ENCODE results near the gene NLN. TPM values are rescaled to one million over a fixed set of nuclear protein-coding genes. Genes with fewer than 3 reads are reported as not detected.
"Not testable (repeated sequence)": the region's sequence is repeated elsewhere in the genome, so short reads cannot be mapped to it uniquely, and the experiment has no call there.

The NLN gene
- polyA plus RNA-seq, 1 experiment, result 15.4 TPM

DNA sequence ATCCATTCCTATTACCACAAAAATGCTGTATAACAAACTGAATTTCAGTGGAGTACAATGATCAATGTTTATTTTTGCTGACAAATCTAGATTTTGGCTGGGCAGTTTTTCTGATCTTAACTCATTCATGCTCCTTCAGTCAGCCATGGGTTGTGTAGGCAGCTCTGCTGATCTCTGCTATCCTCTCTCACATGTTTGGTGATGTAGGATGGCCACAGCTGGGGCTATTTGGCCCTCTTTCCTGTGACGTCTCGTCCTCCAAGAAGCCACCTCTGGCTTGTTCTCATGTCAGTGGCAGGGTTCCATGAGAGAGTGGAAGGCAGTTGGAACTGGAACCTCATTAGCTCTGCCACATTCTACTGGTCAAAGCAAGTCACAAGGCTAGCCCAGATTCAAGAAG lies 8.9 kb downstream of the NLN start:
- POLR2A ChIA-PET, result no interaction called here
- no peaks in the 10 kb centered on the region for H3K36me3 ChIP-seq (ENCODE audit: control insufficient read depth, insufficient read depth, low read length)
- H3K4me3 ChIP-seq (ENCODE audit: low read depth, low read length), result no peak overlapping the region
- TF ChIP-seq, protein P1, sequence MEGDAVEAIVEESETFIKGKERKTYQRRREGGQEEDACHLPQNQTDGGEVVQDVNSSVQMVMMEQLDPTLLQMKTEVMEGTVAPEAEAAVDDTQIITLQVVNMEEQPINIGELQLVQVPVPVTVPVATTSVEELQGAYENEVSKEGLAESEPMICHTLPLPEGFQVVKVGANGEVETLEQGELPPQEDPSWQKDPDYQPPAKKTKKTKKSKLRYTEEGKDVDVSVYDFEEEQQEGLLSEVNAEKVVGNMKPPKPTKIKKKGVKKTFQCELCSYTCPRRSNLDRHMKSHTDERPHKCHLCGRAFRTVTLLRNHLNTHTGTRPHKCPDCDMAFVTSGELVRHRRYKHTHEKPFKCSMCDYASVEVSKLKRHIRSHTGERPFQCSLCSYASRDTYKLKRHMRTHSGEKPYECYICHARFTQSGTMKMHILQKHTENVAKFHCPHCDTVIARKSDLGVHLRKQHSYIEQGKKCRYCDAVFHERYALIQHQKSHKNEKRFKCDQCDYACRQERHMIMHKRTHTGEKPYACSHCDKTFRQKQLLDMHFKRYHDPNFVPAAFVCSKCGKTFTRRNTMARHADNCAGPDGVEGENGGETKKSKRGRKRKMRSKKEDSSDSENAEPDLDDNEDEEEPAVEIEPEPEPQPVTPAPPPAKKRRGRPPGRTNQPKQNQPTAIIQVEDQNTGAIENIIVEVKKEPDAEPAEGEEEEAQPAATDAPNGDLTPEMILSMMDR (IDR thresholded peaks at IDR 0.05; ENCODE audit: insufficient read depth, low read depth, low read length), result no peak
- no peaks in the 10 kb centered on the region for H3K27me3 ChIP-seq (ENCODE audit: control insufficient read depth, insufficient read depth, low read length)
- no peak for DNase-seq (ENCODE audit: low read depth)
- CTCF ChIA-PET, result no interaction called here

DNA sequence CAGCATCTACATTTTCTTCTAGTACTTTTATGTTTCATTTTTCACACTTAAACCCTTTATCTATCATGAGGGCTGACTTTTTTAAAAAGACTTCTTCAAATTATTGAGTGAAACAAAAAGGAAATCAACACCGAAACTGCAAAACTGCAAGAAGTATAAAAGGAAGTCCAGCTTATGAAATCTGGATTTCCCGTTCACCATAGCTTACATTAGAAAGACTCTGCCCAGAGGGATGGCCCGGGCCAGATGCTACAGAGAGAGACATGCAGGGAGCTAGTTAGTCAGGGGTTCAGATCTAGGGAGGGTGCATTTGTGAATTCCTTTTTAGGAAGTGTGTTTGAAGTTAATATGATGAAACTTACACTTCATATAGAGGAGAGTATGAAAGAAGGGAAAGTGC lies 10.0 kb downstream of the NLN start:
- H3K27me3 ChIP-seq (ENCODE audit: control insufficient read depth, insufficient read depth, low read length); DNase-seq (ENCODE audit: low read depth); CTCF ChIA-PET; POLR2A ChIA-PET; H3K4me3 ChIP-seq (ENCODE audit: low read depth, low read length); H3K36me3 ChIP-seq (ENCODE audit: control insufficient read depth, insufficient read depth, low read length): not testable (repeated sequence)

DNA sequence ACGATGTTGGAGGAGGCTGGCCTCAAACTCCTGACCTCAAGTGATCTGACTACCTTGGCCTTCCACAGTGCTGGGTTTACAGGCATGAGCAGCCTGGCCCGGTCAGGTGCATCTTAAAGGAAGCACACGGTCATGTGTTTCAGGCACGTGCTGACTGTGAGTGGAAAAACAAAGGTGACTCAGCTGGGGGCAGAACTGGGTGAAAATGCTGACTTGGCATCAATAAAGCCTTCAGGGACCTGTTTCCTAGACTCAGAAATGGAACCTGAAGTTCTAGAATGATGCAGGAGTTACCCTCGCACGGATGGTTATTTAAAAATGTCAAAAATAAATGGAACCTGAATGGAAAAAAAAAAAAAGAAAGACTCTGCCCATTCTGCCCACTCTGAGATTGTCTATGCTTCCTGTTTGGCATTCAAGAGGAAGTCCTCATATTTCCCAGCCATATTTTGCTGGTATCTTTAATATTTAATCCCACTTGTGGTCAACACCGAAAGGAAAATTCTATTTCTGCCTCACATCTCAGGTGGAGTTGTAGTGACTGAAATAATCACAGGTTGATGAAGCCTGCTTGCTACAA lies 12.3 kb downstream of the NLN start:
- DNase-seq (ENCODE audit: low read depth); CTCF ChIA-PET; POLR2A ChIA-PET; H3K27me3 ChIP-seq (ENCODE audit: control insufficient read depth, insufficient read depth, low read length); H3K4me3 ChIP-seq (ENCODE audit: low read depth, low read length); H3K36me3 ChIP-seq (ENCODE audit: control insufficient read depth, insufficient read depth, low read length): not testable (repeated sequence)

DNA sequence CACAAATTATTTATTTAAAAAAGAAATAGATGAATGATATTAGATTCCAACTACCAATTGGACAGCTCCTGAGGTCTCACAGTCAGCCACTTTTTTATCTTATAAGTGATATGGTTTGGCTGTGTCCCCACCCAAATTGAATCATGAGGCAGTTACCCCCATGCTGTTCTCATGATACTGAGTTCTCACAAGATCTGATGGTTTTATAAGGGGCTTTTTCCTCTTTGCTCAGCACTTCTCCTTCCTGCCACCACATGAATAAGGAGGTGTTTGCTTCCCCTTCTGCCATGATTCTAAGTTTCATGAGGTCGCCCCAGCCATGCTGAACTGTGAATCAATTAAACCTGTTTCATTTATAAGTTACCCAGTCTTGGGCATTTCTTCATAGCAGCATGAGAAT lies 12.9 kb downstream of the NLN start:
- no peak for DNase-seq (ENCODE audit: low read depth)
- CTCF ChIA-PET, result no interaction called here
- Histone ChIP-seq H3K27me3 (ENCODE audit: control insufficient read depth, insufficient read depth, low read length) (no peaks in the 10 kb centered on the region), H3K4me3 (ENCODE audit: low read depth, low read length) (no peak overlapping the region), H3K36me3 (ENCODE audit: control insufficient read depth, insufficient read depth, low read length) (no peaks in the 10 kb centered on the region)
- POLR2A ChIA-PET, result no interaction called here
- TF ChIP-seq, protein P1 (IDR thresholded peaks at IDR 0.05; ENCODE audit: insufficient read depth, low read depth, low read length), result no peak

DNA sequence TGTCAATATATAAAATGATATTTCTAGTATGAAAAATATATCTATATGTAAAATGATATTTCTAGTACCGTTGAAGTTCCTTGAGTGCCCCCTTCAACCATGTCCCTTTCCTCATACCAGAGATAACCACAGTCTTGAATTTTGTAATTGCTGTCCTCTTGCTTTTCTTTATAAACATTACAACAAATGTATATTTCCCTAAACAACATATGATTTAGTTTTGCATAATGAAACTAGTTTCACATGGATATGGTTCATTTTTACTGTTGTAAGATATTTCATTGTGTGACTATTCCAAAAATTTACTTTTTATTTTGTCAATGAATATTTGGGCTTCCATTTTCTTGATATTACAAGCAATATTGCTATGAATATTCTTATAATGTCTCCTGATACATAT lies 14.0 kb downstream of the NLN start:
- Histone ChIP-seq H3K27me3 (ENCODE audit: control insufficient read depth, insufficient read depth, low read length) (no peaks in the 10 kb centered on the region), H3K36me3 (ENCODE audit: control insufficient read depth, insufficient read depth, low read length) (no peaks in the 10 kb centered on the region), H3K4me3 (ENCODE audit: low read depth, low read length) (no peak overlapping the region)
- POLR2A ChIA-PET, result no interaction called here
- TF ChIP-seq, protein P1 (IDR thresholded peaks at IDR 0.05; ENCODE audit: insufficient read depth, low read depth, low read length), result no peak
- CTCF ChIA-PET, result no interaction called here
- no peak for DNase-seq (ENCODE audit: low read depth)

DNA sequence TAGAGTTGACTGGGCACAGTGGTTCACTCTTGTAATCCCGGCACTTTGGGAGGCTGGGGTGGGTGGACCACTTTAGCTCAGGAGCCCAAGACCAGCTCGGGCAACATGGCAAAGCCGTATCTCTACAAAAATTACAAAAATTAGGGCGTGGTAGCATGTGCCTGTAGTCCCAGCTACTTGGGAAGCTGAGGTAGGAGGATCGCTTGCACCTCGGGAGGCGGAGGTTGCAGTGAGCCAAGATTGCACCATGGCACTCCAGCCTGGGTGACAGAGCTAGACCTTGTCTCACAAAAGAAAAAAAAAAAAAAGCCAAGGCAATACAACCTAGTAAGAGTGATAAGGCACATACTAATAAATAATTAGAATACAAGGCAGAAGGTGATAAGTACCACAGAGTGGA lies 15.8 kb downstream of the NLN start:
- H3K27me3 ChIP-seq (ENCODE audit: control insufficient read depth, insufficient read depth, low read length), result no peaks in the 10 kb centered on the region
- H3K4me3 ChIP-seq (ENCODE audit: low read depth, low read length), result no peak overlapping the region
- DNase-seq (ENCODE audit: low read depth), result no peak
- H3K36me3 ChIP-seq (ENCODE audit: control insufficient read depth, insufficient read depth, low read length), result no peaks in the 10 kb centered on the region
- POLR2A ChIA-PET, result no interaction called here
- CTCF ChIA-PET, result interaction anchor here (1.0 kb wide), 1 partner anchor 232 kb away, joined by 3 read pairs; no protein-coding TSS in a partner anchor
- TF ChIP-seq, protein P1 (IDR thresholded peaks at IDR 0.05; ENCODE audit: insufficient read depth, low read depth, low read length), result no peak
